HEK293 (cell line): ENCODE data around the gene THYN1.

Experiments used
- GLI4 ChIP-seq: fragments of 450-650 bp; formaldehyde crosslinking; IDR thresholded peaks from 2 replicates; pipeline ENCODE4 v1.5.1; 2016; ENCODE audit warnings: missing biosample characterization, missing genetic modification characterization
- HOXC10 ChIP-seq: sonication (generic); formaldehyde crosslinking; IDR thresholded peaks from 2 replicates; pipeline ENCODE4 v1.8.1; 2023; ENCODE audit warnings: mild to moderate bottlenecking, missing genetic modification reagents
- ZBTB20 ChIP-seq: fragments of 450-650 bp; formaldehyde crosslinking; IDR thresholded peaks from 2 replicates; pipeline ENCODE4 v1.5.1; 2016; ENCODE audit warnings: missing biosample characterization, missing genetic modification characterization
- ZNF10 ChIP-seq: fragments of 450-650 bp; formaldehyde crosslinking; IDR thresholded peaks from 2 replicates; pipeline ENCODE4 v1.5.1; 2017; ENCODE audit warnings: missing biosample characterization, missing genetic modification characterization
- ZNF114 ChIP-seq: fragments of 450-650 bp; formaldehyde crosslinking; IDR thresholded peaks from 2 replicates; pipeline ENCODE4 v1.5.0; 2017; ENCODE audit warnings: missing biosample characterization, missing genetic modification characterization
- ZNF133 ChIP-seq: fragments of 450-650 bp; formaldehyde crosslinking; IDR thresholded peaks from 2 replicates; pipeline ENCODE4 v1.5.1; 2016; ENCODE audit warnings: missing biosample characterization, missing genetic modification characterization
- ZNF366 ChIP-seq: fragments of 450-650 bp; formaldehyde crosslinking; conservative IDR thresholded peaks from 2 replicates; pipeline ENCODE4 v1.5.1; 2016; ENCODE audit warnings: missing biosample characterization, missing genetic modification characterization
- ZNF549 ChIP-seq: fragments of 450-650 bp; IDR thresholded peaks from 2 replicates; pipeline ENCODE4 v1.5.1; 2018; ENCODE audit warnings: missing biosample characterization, missing genetic modification characterization, mild to moderate bottlenecking, inconsistent platforms, moderate library complexity
- ZSCAN30 ChIP-seq: fragments of 450-650 bp; IDR thresholded peaks from 2 replicates; pipeline ENCODE4 v1.5.1; 2018; ENCODE audit warnings: missing biosample characterization, mild to moderate bottlenecking, missing genetic modification characterization, moderate library complexity
- TF ChIP-seq, protein P1 (sequence below): fragments of 450-650 bp; formaldehyde crosslinking; IDR thresholded peaks from 2 replicates; pipeline ENCODE4 v1.5.1; 2016; ENCODE audit warnings: missing biosample characterization, missing genetic modification characterization
- TF ChIP-seq, protein P2 (sequence below): fragments of 450-650 bp; formaldehyde crosslinking; optimal IDR thresholded peaks from 2 replicates; pipeline ENCODE3; 2016; ENCODE audit warnings: missing biosample characterization, mild to moderate bottlenecking, missing genetic modification characterization
- TF ChIP-seq, protein P3 (sequence below): fragments of 450-650 bp; formaldehyde crosslinking; IDR thresholded peaks from 2 replicates; pipeline ENCODE4 v1.5.1; 2017; ENCODE audit warnings: missing biosample characterization, mild to moderate bottlenecking, missing genetic modification characterization, moderate library complexity

DNA sequence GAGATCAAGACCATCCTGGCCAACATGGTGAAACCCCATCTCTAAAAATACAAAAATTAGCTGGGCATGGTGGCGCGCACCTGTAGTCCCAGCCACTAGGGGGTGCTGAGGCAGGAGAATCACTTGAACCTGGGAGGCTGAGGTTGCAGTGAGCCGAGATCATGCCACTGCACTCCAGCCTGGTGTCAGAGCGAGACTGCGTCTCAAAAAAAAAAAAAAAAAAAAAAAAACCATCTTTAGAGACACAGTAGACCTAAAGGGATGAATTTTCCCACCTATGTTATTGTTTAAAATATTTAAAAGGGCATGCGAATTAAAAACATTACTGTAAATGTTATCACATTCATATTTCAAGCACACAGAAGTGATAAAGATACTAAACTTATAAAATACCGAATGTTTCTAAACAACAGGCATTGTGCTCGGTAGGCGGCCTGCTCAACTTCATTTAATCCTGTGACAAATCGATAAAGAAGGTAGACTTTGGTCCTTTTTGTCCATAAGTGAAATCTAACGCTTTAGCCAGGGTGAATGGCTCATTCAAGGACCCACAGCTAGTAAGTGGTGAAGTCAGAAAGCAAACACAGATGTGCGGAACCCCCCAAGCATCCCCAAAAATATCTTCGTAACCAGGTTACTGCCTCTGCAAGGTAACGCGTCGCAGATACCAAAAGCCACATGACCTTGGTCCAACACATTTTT lies 45.5 kb downstream of the THYN1 start:
- TF ChIP-seq HOXC10 (no peak), ZNF114 (tag by site-specific recombination) (no peak), ZNF366 (tag by site-specific recombination) (no peak), ZBTB20 (tag by site-specific recombination) (no peak), ZNF133 (no peak), GLI4 (tag by site-specific recombination) (no peak), ZNF10 (tag by site-specific recombination) (no peak), ZNF549 (no peak), ZSCAN30 (tag by site-specific recombination) (no peak)
- TF ChIP-seq, protein P1, sequence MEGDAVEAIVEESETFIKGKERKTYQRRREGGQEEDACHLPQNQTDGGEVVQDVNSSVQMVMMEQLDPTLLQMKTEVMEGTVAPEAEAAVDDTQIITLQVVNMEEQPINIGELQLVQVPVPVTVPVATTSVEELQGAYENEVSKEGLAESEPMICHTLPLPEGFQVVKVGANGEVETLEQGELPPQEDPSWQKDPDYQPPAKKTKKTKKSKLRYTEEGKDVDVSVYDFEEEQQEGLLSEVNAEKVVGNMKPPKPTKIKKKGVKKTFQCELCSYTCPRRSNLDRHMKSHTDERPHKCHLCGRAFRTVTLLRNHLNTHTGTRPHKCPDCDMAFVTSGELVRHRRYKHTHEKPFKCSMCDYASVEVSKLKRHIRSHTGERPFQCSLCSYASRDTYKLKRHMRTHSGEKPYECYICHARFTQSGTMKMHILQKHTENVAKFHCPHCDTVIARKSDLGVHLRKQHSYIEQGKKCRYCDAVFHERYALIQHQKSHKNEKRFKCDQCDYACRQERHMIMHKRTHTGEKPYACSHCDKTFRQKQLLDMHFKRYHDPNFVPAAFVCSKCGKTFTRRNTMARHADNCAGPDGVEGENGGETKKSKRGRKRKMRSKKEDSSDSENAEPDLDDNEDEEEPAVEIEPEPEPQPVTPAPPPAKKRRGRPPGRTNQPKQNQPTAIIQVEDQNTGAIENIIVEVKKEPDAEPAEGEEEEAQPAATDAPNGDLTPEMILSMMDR (tag by site-specific recombination): peak; percentile 44; the same call in 1 of the 2 replicates
- TF ChIP-seq, protein P2, sequence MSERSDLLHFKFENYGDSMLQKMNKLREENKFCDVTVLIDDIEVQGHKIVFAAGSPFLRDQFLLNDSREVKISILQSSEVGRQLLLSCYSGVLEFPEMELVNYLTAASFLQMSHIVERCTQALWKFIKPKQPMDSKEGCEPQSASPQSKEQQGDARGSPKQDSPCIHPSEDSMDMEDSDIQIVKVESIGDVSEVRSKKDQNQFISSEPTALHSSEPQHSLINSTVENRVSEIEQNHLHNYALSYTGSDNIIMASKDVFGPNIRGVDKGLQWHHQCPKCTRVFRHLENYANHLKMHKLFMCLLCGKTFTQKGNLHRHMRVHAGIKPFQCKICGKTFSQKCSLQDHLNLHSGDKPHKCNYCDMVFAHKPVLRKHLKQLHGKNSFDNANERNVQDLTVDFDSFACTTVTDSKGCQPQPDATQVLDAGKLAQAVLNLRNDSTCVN (tag by site-specific recombination): no peak
- TF ChIP-seq, protein P3, sequence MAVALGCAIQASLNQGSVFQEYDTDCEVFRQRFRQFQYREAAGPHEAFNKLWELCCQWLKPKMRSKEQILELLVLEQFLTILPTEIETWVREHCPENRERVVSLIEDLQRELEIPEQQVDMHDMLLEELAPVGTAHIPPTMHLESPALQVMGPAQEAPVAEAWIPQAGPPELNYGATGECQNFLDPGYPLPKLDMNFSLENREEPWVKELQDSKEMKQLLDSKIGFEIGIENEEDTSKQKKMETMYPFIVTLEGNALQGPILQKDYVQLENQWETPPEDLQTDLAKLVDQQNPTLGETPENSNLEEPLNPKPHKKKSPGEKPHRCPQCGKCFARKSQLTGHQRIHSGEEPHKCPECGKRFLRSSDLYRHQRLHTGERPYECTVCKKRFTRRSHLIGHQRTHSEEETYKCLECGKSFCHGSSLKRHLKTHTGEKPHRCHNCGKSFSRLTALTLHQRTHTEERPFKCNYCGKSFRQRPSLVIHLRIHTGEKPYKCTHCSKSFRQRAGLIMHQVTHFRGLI (tag by site-specific recombination): no peak
